DND-41 (cell line): Measurements from ENCODE around the gene ZNF18.
A peak's percentile ranks its signal among the peaks of the same experiment; 100 is the strongest.

ENCODE experiments used
- ATAC-seq: fragments of 200-7000 bp; cut with Tn5 transposase; 3 replicates; pipeline ENCODE4 v1.9.1; 2021; ENCODE audit warnings: low read depth; ENCODE audit not compliant: insufficient read depth
- DNase-seq: peaks from one replicate; pipeline ENCODE4 v3.0.0-alpha.2; 2020
- H2AFZ ChIP-seq: 2 replicates; pipeline ENCODE4 v1.6.0; 2012; ENCODE audit warnings: low read depth, low read length
- H3K27ac ChIP-seq: 2 replicates; pipeline ENCODE4 v1.5.1; 2012; ENCODE audit warnings: low read length, inconsistent platforms
- H3K27me3 ChIP-seq: fragments of 200-600 bp; sonication (generic); 2 replicates; pipeline ENCODE4 v1.6.0; 2012; ENCODE audit warnings: low read length, mild to moderate bottlenecking, inconsistent platforms; ENCODE audit not compliant: insufficient read depth, poor library complexity
- H3K36me3 ChIP-seq: 2 replicates; pipeline ENCODE4 v1.5.1; 2012; ENCODE audit warnings: low read length, inconsistent platforms; ENCODE audit not compliant: insufficient read depth
- H3K4me1 ChIP-seq: 2 replicates; pipeline ENCODE4 v1.5.1; 2012; ENCODE audit warnings: mild to moderate bottlenecking, low read length; ENCODE audit not compliant: insufficient read depth
- H3K4me2 ChIP-seq: 2 replicates; pipeline ENCODE4 v1.6.0; 2012; ENCODE audit warnings: mild to moderate bottlenecking, moderate library complexity, low read length, inconsistent platforms; ENCODE audit not compliant: insufficient read depth
- H3K4me3 ChIP-seq, 2 experiments: fragments of 200-600 bp in 1 of 2; shearing (Covaris generic) in 1 of 2; 2 replicates each; pipeline ENCODE4 v1.5.1; 2012 to 2016; ENCODE audit warnings: inconsistent platforms in 2 of 2, low read length in 2 of 2, mild to moderate bottlenecking in 2 of 2, low read depth in 1 of 2, moderate library complexity in 1 of 2
- H3K79me2 ChIP-seq: 2 replicates; pipeline ENCODE4 v1.6.0; 2012; ENCODE audit warnings: low read length, inconsistent platforms; ENCODE audit not compliant: insufficient read depth
- H3K9ac ChIP-seq: 2 replicates; pipeline ENCODE4 v1.6.0; 2012; ENCODE audit warnings: low read depth, mild to moderate bottlenecking, inconsistent platforms, low read length, moderate library complexity
- H3K9me3 ChIP-seq: 2 replicates; pipeline ENCODE4 v1.5.1; 2012; ENCODE audit warnings: low read length, moderate library complexity, mild to moderate bottlenecking, inconsistent platforms; ENCODE audit not compliant: insufficient read depth, severe bottlenecking
- H4K20me1 ChIP-seq: 2 replicates; pipeline ENCODE4 v1.6.0; 2012; ENCODE audit warnings: low read length; ENCODE audit not compliant: insufficient read depth
- EZH2 ChIP-seq: IDR thresholded peaks from 3 replicates; pipeline ENCODE4 v1.6.1; 2012; ENCODE audit warnings: borderline replicate concordance, low read depth, mild to moderate bottlenecking, moderate library complexity, low read length, inconsistent platforms; ENCODE audit not compliant: severe bottlenecking
- TF ChIP-seq, protein P1 (sequence below): IDR thresholded peaks from 2 replicates; pipeline ENCODE4 v1.5.1; 2012; ENCODE audit warnings: borderline replicate concordance, low read length, moderate library complexity, mild to moderate bottlenecking; ENCODE audit not compliant: poor library complexity, severe bottlenecking; ENCODE audit errors: extremely low read depth

Gene ZNF18

DNA sequence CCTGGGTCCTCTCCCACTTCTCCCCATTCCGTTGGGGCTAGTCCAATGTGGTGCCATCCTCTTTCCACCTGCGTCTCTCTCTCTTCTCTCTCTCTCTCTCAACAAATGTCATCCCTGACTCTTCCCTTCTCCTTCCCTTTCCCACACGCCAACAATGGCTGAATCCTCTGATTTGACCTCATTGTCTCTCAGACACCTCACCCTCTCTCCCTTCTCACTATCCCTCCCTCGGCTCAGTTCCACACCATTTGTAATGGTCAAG is 628 bp upstream of the ZNF18 start:
- no peak for ATAC-seq
- no peak for DNase-seq

DNA sequence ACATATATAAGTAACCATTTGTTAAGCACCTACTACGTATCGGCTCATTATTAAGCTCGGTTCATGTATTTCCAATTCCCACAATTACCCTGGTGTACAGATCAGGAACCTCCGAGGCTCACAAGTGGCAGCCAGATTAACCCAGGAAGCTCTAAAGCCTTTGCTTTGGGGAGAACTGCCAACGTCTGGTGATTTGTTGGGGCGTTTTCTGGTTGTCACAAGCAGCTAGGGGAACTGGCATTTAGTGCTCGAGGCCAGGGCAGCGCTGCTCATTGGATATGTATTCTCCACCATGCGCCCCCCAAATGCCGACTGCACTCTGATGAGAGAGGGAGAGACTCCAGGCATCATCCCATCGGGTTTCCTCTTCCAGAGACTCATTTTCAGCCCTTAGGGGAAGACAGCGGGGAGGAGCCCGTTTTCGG is 541 bp downstream of the ZNF18 start:
- peak overlapping the region; percentile 75 for H3K4me2 ChIP-seq
- H3K9me3 ChIP-seq, result no peaks in the 10 kb centered on the region
- H4K20me1 ChIP-seq, result no peaks in the 10 kb centered on the region
- peak overlapping the region; percentile 64 to 92 for H3K4me3 ChIP-seq
- H2AFZ ChIP-seq, result peak overlapping the region; percentile 91
- peak; percentile 59 for DNase-seq
- peak overlapping the region; percentile 82 for H3K27ac ChIP-seq
- TF ChIP-seq, protein P1, sequence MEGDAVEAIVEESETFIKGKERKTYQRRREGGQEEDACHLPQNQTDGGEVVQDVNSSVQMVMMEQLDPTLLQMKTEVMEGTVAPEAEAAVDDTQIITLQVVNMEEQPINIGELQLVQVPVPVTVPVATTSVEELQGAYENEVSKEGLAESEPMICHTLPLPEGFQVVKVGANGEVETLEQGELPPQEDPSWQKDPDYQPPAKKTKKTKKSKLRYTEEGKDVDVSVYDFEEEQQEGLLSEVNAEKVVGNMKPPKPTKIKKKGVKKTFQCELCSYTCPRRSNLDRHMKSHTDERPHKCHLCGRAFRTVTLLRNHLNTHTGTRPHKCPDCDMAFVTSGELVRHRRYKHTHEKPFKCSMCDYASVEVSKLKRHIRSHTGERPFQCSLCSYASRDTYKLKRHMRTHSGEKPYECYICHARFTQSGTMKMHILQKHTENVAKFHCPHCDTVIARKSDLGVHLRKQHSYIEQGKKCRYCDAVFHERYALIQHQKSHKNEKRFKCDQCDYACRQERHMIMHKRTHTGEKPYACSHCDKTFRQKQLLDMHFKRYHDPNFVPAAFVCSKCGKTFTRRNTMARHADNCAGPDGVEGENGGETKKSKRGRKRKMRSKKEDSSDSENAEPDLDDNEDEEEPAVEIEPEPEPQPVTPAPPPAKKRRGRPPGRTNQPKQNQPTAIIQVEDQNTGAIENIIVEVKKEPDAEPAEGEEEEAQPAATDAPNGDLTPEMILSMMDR, result no peak
- no peak for TF ChIP-seq EZH2
- peak overlapping the region; percentile 89 for H3K9ac ChIP-seq
- peaks cover 21% of the 10 kb centered on the region for H3K4me1 ChIP-seq
- H3K79me2 ChIP-seq, result peaks cover 19% of the 10 kb centered on the region
- no peaks in the 10 kb centered on the region for H3K27me3 ChIP-seq
- ATAC-seq, result peak; percentile 45
- H3K36me3 ChIP-seq, result peaks cover 12% of the 10 kb centered on the region

More for the DNA sequence above, 628 bp upstream of the ZNF18 start:
- H2AFZ ChIP-seq, result peak overlapping the region; percentile 98
- H3K27ac ChIP-seq, result peak overlapping the region; percentile 77
- peak overlapping the region; percentile 89 for H3K9ac ChIP-seq
- H3K27me3 ChIP-seq, result no peaks in the 10 kb centered on the region
- no peak for TF ChIP-seq EZH2
- TF ChIP-seq, protein P1, result no peak
- no peaks in the 10 kb centered on the region for H4K20me1 ChIP-seq
- H3K4me1 ChIP-seq, result peaks cover 21% of the 10 kb centered on the region
- peaks cover 19% of the 10 kb centered on the region for H3K79me2 ChIP-seq
- H3K4me2 ChIP-seq, result peak overlapping the region; percentile 75
- peak overlapping the region; percentile 25 to 92; a peak in 3 of 4 replicates for H3K4me3 ChIP-seq
- H3K9me3 ChIP-seq, result no peaks in the 10 kb centered on the region
- peaks cover under 1% of the 10 kb centered on the region for H3K36me3 ChIP-seq

DNA sequence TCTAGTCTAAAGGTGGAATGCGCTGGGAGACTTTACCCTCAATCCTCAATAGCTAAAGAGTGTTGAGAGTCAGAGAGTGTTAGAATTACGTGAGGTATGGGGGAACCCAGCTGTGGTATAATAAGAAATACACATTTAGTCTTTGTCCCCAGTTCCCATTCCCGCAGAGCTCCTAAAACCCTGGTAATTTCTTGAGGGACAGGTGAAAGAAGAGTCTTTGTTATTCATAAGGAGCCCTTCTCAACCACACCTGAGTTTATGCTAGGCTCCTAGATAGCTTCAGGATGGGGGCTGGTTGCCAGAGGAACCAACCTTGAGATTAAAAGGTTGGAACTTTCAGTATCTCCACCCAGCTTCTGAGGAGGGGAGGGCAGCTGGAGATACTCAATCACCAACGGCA is 5.8 kb downstream of the ZNF18 start:
- peaks cover 51% of the 10 kb centered on the region for H3K36me3 ChIP-seq
- H3K9ac ChIP-seq, result no peak overlapping the region
- ATAC-seq (no peak), DNase-seq (no peak)
- H3K4me3 ChIP-seq, result no peak overlapping the region
- H3K4me1 ChIP-seq, result peaks cover 12% of the 10 kb centered on the region
- no peaks in the 10 kb centered on the region for H3K9me3 ChIP-seq
- H2AFZ ChIP-seq, result no peak overlapping the region
- no peaks in the 10 kb centered on the region for H4K20me1 ChIP-seq
- H3K4me2 ChIP-seq, result no peak overlapping the region
- peaks cover 13% of the 10 kb centered on the region for H3K79me2 ChIP-seq
- TF ChIP-seq, protein P1, result no peak
- no peak for TF ChIP-seq EZH2
- H3K27ac ChIP-seq, result no peak overlapping the region
- no peaks in the 10 kb centered on the region for H3K27me3 ChIP-seq
